Prostate gland (tissue), 2 donors: Measurements from ENCODE around the gene TGM2. TPM values are rescaled to one million over a fixed set of nuclear protein-coding genes. Genes with fewer than 3 reads are reported as not detected.
"Not testable (repeated sequence)": the region's sequence is repeated elsewhere in the genome, so short reads cannot be mapped to it uniquely, and the experiment has no call there.

Source experiments
- DNase-seq: peaks from one replicate; pipeline ENCODE4 v3.0.0-alpha.2; 2019; ENCODE audit warnings: low spot score
- H3K27ac ChIP-seq, 2 donors: fragments of 200-600 bp; sonication (generic); 2 replicates each; pipeline ENCODE4 v1.5.1; 2017 to 2019
- H3K27me3 ChIP-seq: fragments of 200-600 bp; sonication (generic); replicated peaks from 2 replicates; pipeline ENCODE4 v1.5.1; 2019; ENCODE audit not compliant: insufficient read depth
- H3K36me3 ChIP-seq, 2 donors: fragments of 200-600 bp; sonication (generic); 1 replicate in 1 of 2; 2 replicates in 1 of 2; pipeline versions ENCODE4 v1.5.1 to v1.8.1; 2017 to 2019
- H3K4me1 ChIP-seq: fragments of 200-600 bp; sonication (generic); replicated peaks from 2 replicates; pipeline ENCODE4 v1.5.1; 2019
- H3K4me3 ChIP-seq, 2 donors: fragments of 200-600 bp; sonication (generic); 2 replicates each; pipeline ENCODE4 v1.5.1; 2017 to 2019
- H3K9me3 ChIP-seq: fragments of 200-600 bp; sonication (generic); 2 replicates; pipeline ENCODE4 v1.5.1; 2017
- CTCF ChIP-seq, 4 experiments: fragments of 200-600 bp in 2 of 4; fragments of 450-650 bp in 2 of 4; sonication (generic) in 2 of 4; IDR thresholded peaks; 1 replicate in 3 of 4; 2 replicates in 1 of 4; pipeline ENCODE4 v1.5.1; 2016 to 2019; ENCODE audit warnings: antibody characterized with exemption in 4 of 4, mild to moderate bottlenecking in 2 of 4, moderate library complexity in 2 of 4
- POLR2A ChIP-seq: fragments of 450-650 bp; IDR thresholded peaks from one replicate; pipeline ENCODE4 v1.6.1; 2016; ENCODE audit warnings: antibody characterized with exemption, mild to moderate bottlenecking
- POLR2AphosphoS5 ChIP-seq: sonication (generic); formaldehyde crosslinking; IDR thresholded peaks from one replicate; pipeline ENCODE4 v1.6.1; 2017; ENCODE audit warnings: antibody characterized with exemption
- WGBS: methylation state at CpG from one replicate; pipeline ENCODE4 v1.1.5; 2018; 5-methylcytosine and 5-hydroxymethylcytosine counted together
- intact Hi-C: fragments of 100-400 bp; cut with DNase I; formaldehyde crosslinking; loops from one replicate; pipeline ENCODE4 v1.14.2; 2022
- total RNA-seq, 2 donors: library from RNA; depleted of rRNA; stranded (reverse); fragments of >200 nt; gene quantifications; one replicate each; pipeline ENCODE4 v1.1.0, GENCODE V29; 2016

The TGM2 gene
- total RNA-seq, 2 donors from 2014 or later, result 39.6 to 157 TPM

GRCh38 chr20:38108438-38108985, 56.6 kb downstream of the TGM2 start:
- H3K27ac ChIP-seq, result peak overlapping the region; percentile 21 to 69
- no peaks in the 10 kb centered on the region for H3K9me3 ChIP-seq
- TF ChIP-seq POLR2AphosphoS5 (peak; percentile 50), POLR2A (no peak)
- peaks cover 20% of the 10 kb centered on the region for H3K4me1 ChIP-seq
- no peak overlapping the region for H3K4me3 ChIP-seq
- WGBS, result 19% methylated on average over 4 of the region's 4 CpGs
- intact Hi-C loops, result loop anchor here (2.0 kb wide), 1 partner anchor 56 kb away; the partner anchor contains the start of gene TGM2
- peak; percentile 56 for DNase-seq
- no peaks in the 10 kb centered on the region for H3K36me3 ChIP-seq
- no peaks in the 10 kb centered on the region for H3K27me3 ChIP-seq

DNA sequence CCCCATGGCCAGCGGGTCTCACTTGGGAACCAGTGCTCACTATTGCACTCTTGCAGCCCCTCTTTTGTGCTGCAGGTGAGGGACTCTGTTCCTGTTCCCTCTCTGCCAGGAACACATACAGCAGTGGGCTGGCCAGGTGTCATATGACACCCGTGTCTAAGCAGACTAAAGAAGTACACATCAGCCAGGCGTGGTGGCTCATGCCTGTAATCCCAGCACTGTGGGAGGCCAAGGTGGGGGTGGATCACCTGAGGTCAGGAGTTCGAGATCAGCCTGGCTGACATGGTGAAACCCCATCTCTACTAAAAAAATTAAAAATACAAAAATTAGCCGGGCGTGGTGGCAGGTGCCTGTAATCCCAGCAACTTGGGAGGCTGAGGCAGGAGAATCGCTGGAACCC, 57.2 kb downstream of the TGM2 start:
- H3K27me3 ChIP-seq, H3K9me3 ChIP-seq, H3K36me3 ChIP-seq, DNase-seq, H3K4me3 ChIP-seq: not testable (repeated sequence)
- WGBS, result 79% methylated on average over 7 of the region's 7 CpGs
- peak overlapping the region; percentile 21 to 69 for H3K27ac ChIP-seq
- H3K4me1 ChIP-seq, result peaks cover 20% of the 10 kb centered on the region
- intact Hi-C loops, result loop anchor here (2.0 kb wide), 1 partner anchor 57 kb away; the partner anchor contains the start of gene TGM2

DNA sequence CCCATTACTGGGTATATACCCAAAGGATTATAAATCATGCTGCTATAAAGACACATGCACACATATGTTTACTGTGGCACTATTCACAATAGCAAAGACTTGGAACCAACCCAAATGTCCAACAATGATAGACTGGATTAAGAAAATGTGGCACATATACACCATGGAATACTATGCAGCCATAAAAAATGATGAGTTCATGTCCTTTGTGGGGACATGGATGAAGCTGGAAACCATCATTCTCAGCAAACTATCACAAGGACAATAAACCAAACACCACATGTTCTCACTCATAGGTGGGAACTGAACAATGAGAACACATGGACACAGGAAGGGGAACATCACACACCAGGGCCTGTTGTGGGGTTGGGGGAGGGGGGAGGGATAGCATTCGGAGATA, 57.7 kb downstream of the TGM2 start:
- H3K4me1 ChIP-seq, result peaks cover 20% of the 10 kb centered on the region
- H3K36me3 ChIP-seq, H3K27ac ChIP-seq, intact Hi-C loops, DNase-seq, H3K27me3 ChIP-seq, H3K4me3 ChIP-seq, H3K9me3 ChIP-seq: not testable (repeated sequence)
- 100% methylated on average over 1 of the region's 1 CpG for WGBS

DNA sequence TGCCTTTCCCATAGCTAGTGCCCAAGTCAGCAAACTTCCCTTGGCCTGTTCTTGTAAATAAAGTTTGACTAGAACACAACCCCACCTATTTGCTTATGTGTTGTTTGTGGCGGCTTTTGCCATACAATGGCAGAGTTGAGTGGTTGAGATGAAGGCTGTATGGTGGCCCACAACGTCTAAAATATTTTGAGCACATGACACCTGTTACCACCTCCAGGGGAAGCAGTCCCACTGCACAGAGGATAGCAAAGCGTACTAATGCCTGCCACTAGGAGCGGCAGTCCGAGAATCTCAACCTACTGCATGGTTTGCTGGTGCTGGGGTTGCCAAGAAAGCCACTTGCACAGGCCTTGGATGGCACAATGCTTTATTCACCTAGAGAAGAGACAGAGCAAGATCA, 58.6 kb downstream of the TGM2 start:
- Histone ChIP-seq H3K27ac (peak overlapping the region in 1 of 2 donors; percentile 41), H3K4me3 (no peak overlapping the region), H3K27me3 (no peaks in the 10 kb centered on the region), H3K4me1 (peaks cover 20% of the 10 kb centered on the region), H3K9me3 (no peaks in the 10 kb centered on the region), H3K36me3 (no peaks in the 10 kb centered on the region)
- 74% methylated on average over 5 of the region's 5 CpGs for WGBS
- intact Hi-C loops, result no loop called here
- DNase-seq, result no peak
- no peak for TF ChIP-seq CTCF (IDR thresholded peaks at IDR 0.05)
- no peak for TF ChIP-seq POLR2AphosphoS5
- TF ChIP-seq POLR2A, result no peak

GRCh38 chr20:38104285-38104684, 60.8 kb downstream of the TGM2 start:
- DNase-seq, result no peak
- Histone ChIP-seq H3K36me3 (no peaks in the 10 kb centered on the region), H3K4me1 (peaks cover 13% of the 10 kb centered on the region), H3K27ac (no peak overlapping the region), H3K9me3 (no peaks in the 10 kb centered on the region), H3K4me3 (no peak overlapping the region), H3K27me3 (no peaks in the 10 kb centered on the region)
- intact Hi-C loops, result no loop called here
- TF ChIP-seq POLR2AphosphoS5, result no peak
- no peak for TF ChIP-seq CTCF (IDR thresholded peaks at IDR 0.05)
- no peak for TF ChIP-seq POLR2A
- 58% methylated on average over 1 of the region's 1 CpG for WGBS

- H3K4me1 ChIP-seq, intact Hi-C loops, H3K36me3 ChIP-seq, H3K4me3 ChIP-seq, H3K27me3 ChIP-seq, H3K27ac ChIP-seq, H3K9me3 ChIP-seq, DNase-seq: not testable (repeated sequence)
- 93% methylated on average over 5 of the region's 5 CpGs for WGBS
Measured at GRCh38 chr20:38102206-38102605, 62.9 kb downstream of the TGM2 start.

- no peaks in the 10 kb centered on the region for H3K27me3 ChIP-seq
- 87% methylated on average over 1 of the region's 1 CpG for WGBS
- H3K27ac ChIP-seq, result no peak overlapping the region
- H3K9me3 ChIP-seq, result no peaks in the 10 kb centered on the region
- H3K4me1 ChIP-seq, result no peaks in the 10 kb centered on the region
- no peak for TF ChIP-seq POLR2AphosphoS5
- TF ChIP-seq CTCF (IDR thresholded peaks at IDR 0.05), result no peak
- TF ChIP-seq POLR2A, result no peak
- no peak overlapping the region for H3K4me3 ChIP-seq
- H3K36me3 ChIP-seq, result no peaks in the 10 kb centered on the region
- DNase-seq, result no peak
- intact Hi-C loops, result no loop called here
Measured at GRCh38 chr20:38098952-38099351, 66.1 kb downstream of the TGM2 start.
